Globus pallidus (tissue), 1 donor: ENCODE data around the gene SRCAP.
"Not testable (repeated sequence)": the region's sequence is repeated elsewhere in the genome, so short reads cannot be mapped to it uniquely, and the experiment has no call there.

ENCODE experiments used
- DNase-seq: peaks from one replicate; pipeline ENCODE4 v3.0.0-alpha.2; 2015; ENCODE audit warnings: low spot score

The SRCAP gene

GRCh38 chr16:30664616-30665109, 34.3 kb upstream of the SRCAP start:
- DNase-seq, result no peak

- DNase-seq, result no peak
These were observed 33.7 kb upstream of the SRCAP start for GRCh38 chr16:30665155-30665829.

DNA sequence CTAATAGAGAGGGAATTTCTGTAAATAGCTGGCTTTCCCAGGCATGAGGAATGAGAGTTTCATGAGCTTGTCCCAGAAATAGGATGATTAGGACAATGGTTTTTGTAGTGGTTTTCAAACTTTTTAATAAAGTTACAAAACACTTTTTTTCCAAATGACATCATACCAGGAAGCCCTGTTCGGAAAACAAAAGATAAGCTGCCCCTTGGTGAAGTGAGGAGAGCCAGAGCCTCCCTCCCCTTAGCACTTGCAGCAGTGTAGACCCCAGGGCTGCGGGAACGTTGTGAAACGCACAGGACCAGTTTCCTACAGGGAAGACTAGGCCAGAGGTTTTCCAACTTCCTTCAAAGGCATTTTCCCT, 33.2 kb upstream of the SRCAP start:
- no peak for DNase-seq

GRCh38 chr16:30666681-30667080, 32.3 kb upstream of the SRCAP start:
- DNase-seq, result no peak

DNA sequence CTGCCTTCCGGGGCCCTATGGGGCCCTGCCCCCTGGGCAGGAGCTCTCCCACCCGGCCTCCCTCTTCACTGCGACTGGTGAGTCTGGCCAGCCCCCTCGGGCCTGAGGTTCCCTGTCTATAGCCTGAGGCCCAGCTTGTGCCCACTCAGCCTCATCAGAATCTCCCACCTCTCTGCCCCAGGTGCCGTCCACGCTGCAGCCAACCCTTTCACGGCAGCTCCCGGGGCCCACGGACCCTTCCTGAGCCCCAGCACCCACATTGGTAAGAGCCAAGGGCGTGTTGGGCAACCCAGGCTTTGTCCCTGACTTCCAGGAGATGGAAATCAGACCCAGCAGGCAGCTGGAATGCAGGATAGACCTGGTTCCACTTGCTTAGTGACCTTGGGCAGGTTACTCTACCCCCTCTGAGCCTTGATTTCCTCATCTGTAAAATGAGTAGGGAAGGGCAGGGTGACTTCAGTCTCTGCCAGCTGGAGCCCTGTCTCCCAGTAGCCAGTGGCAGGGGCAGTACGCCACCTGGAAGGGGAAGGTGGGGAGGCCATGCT, 31.5 kb upstream of the SRCAP start:
- no peak for DNase-seq

DNA sequence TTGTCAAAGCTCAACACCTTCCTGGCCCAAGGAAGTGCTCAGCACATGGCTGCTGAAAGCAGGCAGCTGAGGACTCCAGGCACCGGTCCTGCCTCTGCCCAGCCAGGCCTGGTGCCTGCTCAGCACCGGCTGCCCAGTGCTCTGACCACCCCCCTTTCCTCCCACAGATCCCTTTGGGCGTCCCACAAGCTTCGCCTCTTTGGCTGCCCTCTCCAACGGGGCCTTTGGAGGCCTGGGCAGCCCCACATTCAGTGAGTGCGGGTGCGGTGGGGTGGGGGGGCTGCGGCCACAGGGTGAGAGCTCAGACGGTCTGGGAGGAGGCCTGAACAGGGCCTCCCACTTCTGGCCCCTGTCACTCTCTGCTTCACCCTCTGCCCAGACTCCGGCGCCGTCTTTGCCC, 30.6 kb upstream of the SRCAP start:
- no peak for DNase-seq

GRCh38 chr16:30669026-30669902, 29.7 kb upstream of the SRCAP start:
- no peak for DNase-seq

DNA sequence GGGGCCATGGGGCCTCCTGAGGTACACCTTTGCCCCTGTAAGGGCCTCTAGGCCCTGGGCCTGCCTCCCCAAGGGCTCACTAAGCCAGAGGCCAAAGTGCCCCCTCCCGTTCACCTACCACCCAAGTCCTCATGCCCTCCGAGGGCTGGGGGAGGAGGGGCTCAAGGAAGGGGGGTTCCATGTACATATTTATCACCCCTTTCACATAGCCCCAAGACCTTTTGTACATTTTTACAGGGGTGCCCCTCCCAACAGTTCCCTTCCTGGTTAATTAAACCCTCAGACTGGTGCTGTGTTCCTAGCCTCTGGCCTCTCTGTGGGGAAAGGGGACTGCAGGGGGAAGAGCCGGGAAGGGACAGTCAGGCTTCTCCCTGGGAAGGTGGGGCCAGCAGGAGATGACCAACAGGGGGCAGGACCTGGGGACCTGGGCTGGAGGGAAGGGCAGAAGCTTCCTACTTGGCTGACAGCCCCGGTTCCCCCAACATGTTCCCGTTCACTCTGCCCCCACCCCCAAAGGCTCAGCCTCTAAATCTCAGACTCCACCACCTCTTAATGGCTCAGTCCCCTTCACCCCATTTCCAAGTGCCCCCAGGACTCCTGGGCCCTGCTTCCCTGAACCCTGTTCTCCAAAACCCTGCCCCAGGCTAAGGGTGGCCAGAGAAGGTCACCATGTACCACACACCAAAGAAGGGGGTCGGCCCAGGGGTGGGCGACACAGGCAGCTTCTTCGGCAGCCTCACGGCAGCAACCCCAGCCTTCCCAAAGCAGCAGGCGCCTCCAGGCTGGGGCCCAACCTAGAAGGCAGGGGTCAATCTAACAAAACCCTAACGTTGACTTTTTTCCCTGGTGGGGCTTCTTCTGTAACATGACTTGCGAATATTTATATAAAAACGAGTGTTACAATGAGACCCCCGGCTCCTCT, 28.8 kb upstream of the SRCAP start:
- no peak for DNase-seq

DNA sequence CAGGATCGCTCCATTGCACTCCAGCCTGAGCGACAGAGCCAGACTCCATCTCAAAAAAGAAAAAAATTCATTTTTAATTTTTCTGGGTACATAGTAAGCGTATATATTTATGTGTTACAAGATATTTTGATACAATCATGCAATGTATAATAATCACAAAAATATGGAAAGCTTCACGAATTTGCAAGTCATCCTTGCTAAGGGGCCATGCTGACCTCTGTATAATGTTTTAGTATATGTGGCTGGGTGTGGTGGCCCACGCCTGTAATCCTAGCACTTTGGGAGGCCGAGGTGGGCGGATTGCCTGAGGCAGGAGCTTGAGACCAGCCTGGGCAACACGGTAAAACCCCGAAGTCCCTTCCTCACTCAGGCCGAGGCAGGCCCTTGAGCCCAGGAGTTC, 23.8 kb upstream of the SRCAP start:
- DNase-seq, result no peak

GRCh38 chr16:30677931-30678585, 20.9 kb upstream of the SRCAP start:
- peak; percentile 34 for DNase-seq

DNA sequence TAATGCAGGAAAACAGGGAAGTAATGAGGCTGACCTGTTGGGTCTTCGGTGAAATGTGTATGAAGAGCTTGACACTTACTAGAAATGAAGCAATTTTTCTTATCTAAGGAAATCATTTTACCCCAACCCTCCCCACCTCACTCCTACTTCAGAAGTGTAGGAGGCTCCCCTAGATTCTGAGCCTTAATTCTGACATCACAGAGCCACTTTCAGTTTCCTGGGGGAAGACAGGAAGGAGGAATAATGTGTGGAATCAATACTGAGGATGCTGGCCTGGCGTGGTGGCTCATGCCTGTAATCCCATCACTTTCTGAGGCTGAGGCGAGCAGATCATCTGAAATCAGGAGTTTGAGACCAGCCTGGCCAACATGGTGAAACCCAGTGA, 20.4 kb upstream of the SRCAP start:
- no peak for DNase-seq

GRCh38 chr16:30680326-30680725, 18.6 kb upstream of the SRCAP start:
- DNase-seq, result no peak

- DNase-seq, result no peak
These were observed 10.3 kb upstream of the SRCAP start for GRCh38 chr16:30688701-30689100.

DNA sequence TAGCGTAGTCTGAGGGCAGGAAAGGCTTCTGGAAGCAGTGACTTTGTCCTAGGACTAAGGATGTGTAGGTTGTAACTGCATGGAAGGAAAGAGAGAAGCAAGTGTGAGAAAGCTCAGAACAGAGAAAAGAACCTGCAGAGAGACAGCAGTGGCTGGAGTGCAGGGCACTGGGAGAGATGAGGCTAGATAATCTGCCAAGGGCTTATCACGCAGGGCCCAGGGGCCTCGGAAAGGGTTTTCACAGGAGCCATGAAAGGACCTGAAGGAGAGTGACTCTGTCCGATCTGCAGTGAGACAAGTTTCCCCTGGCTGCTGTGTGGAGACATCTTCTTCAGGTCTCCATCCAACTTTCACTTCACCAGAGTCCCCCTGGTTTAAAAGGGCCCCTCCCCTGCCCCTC, 7.1 kb upstream of the SRCAP start:
- no peak for DNase-seq

DNA sequence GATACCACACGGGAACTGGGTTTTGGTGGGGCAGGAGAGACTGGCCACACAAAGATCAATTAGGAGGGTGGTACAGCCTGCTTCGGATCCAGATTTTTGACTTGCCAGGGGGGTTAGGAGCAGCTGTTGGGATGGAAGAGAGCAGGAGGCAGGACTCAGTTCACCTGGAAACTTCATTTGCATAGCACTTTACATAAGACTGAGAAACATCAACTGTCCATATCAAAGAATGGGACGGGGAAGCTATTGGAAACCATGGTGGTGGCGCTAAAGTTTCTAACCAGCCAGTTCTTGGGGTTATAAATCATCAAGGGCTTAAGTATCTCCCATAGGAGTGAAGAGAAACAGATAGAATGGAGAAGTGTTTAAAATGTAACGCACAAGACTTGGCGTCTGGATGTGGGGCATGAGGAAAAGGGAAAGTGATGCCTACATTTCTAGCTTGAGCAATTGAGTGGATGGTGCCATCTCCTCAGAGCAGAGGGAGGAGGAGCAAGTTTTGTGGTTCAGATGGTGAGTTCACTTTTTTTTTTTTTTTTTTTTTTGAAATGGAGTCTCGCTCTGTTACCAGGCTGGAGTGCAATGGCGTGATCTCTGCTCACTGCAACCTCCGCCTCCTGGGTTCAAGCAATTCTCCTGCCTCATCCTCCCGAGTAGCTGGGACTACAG, 6.4 kb upstream of the SRCAP start:
- no peak for DNase-seq

DNA sequence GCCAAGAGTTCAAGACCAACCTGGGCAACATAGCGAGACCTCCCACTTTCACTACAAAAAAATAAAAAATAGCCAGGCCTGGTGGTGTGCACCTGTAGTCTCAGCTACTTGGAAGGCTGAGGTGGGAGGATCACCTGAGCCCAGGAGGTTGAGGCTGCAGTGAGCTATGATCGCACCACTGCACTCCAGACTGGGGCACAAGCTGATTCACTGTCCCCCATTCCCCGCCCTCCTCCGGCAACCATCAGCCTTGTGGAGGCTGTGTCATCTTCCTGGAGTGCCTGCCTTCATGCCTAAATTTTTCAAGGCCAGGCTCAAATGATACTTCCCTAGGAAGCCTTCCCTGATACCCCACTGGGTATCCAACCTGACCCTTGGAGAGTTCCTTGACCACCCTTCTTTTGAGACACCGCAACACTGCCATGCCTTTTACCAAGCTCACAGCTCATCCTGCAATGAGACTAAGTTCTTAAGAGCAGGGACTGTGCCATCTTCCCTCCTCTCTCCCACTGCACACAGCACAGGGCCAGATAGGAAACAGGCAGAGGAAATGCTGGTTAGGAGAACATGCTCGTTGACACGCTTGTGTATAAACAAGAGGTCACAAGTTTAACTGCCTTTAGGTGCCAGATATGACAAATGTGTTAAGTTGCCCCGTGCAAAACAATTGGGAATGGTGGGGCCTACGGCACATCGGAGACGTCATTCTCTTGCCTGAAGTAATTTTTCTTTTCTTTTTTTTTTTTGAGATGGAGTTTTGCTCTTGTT, 3.9 kb upstream of the SRCAP start:
- no peak for DNase-seq

GRCh38 chr16:30696646-30697045, 2.3 kb upstream of the SRCAP start:
- not testable (repeated sequence) for DNase-seq

DNA sequence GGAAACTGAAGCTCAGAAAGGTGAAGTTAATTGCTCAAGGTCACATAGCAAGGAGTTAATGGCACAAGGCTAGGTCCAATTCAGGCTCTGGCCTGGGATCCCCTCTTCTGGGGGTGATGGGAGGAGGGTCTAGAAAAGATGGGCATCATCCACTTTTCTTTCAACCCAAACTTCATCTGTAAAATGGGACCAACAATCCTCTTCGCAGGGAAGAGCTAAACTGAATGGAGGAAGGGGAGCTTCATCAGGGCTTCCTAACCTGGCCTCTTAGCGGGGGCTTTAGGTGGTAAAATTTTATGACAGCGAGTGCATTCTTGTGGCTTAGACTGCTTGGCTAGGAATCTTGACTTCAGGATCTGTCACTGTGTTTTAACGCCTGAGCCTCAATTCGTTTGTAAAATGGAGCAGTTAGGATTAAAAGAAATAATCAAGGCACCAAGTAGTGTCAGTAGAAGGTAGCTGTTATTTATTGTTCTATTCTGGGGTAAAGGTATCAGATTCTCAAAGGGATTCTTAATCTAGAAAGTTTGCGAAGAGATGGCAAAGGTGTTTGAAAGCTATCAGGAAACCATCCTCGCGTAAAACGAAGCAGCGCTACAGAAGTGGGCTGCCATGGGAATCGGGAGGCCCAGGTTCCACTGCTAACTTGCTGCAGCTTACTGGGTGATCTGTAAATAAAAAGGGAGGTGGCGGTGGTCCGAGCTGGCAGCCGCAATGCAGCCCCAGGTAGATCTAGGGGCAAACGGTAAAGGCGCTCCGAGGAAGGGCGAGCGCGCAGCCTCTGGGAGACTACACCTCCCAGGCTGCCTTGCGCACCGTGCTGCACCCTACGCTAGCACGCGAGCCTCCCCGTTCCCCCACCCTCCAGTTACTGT, 1.5 kb upstream of the SRCAP start:
- DNase-seq, result peak; percentile 97

DNA sequence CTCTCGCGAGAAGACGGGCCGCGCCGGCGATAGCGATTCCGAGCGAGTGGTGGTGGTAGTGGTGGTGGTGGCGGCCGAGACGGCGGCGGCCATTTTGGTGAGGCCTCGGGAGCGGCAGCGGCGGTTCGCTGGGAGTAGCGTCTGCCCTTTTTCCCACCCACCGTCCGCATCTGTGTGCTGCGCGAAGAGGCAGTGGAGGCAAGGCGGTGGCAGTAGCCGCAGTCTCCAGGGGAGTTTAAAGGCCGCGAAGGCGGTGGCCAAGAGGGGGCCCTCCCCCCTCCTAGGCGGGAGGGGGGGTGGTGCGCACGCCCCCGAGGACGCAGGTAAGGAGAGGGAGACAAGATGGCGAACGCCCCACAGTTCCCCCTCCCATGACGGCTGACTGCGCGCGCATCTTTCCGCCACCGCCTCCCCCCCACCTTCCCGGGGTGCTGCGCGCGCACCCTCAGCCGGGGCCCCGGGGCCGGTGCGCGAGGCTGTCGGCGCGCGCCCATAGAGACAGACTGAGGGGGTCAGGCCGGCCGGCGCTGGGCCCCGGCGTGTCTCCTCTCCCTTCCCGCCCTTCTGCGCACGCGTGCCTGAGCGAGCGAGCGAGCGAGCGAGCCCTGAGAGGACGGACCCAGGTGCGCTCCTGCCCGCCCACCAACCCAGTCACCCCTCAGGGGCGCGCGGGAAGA, 694 bp upstream of the SRCAP start:
- peak; percentile 89 for DNase-seq
